Caco-2 (cell line): ENCODE measurements around the gene NAA60. TPM values are rescaled to one million over a fixed set of nuclear protein-coding genes. Genes with fewer than 3 reads are reported as not detected.

Experiments
- BruUV-seq: library from RNA; stranded (reverse); fragments of 400-500 nt; replicated peaks from 2 replicates; lab custom pipeline; 2021; lab: Mats Ljungman, UMichigan
- CTCF ChIA-PET: fragments of 300-600 bp; sonication (Branson Sonifier 250); formaldehyde crosslinking; loops from one replicate; lab custom pipeline; 2022; ENCODE audit warnings: antibody characterized with exemption; lab: Charles Lee
- POLR2A ChIA-PET: fragments of 300-600 bp; sonication (Branson Sonifier 250); formaldehyde crosslinking; loops from one replicate; lab custom pipeline; 2022; ENCODE audit warnings: antibody characterized with exemption; lab: Charles Lee
- DNase-seq, 2 experiments: peaks; one replicate each; pipeline versions ENCODE4 v3.0.0 to v3.0.0-alpha.2; 2020 to 2022
- H3K27me3 ChIP-seq: replicated peaks from 2 replicates; pipeline ENCODE4 v1.6.0; 2011; ENCODE audit warnings: low read length; ENCODE audit not compliant: control insufficient read depth, insufficient read depth
- H3K36me3 ChIP-seq: 2 replicates; pipeline ENCODE4 v1.5.1; 2011; ENCODE audit warnings: low read length; ENCODE audit not compliant: control insufficient read depth, insufficient read depth
- H3K4me1 ChIP-seq: fragments of 250-450 bp; sonication (Bioruptor Pico); 2 replicates; pipeline ENCODE4 v1.5.1; 2020; ENCODE audit warnings: mild to moderate bottlenecking
- H3K4me3 ChIP-seq: 2 replicates; pipeline ENCODE4 v1.5.1; 2011; ENCODE audit warnings: low read depth, mild to moderate bottlenecking, control low read depth, low read length
- H3K9me3 ChIP-seq: fragments of 250-450 bp; sonication (Bioruptor Pico); 2 replicates; pipeline ENCODE4 v1.5.1; 2020; ENCODE audit warnings: mild to moderate bottlenecking, moderate library complexity
- H3K27ac Mint-ChIP-seq: one replicate; pipeline ENCODE4 v1.8.0; 2022; ENCODE audit warnings: mixed read lengths; ENCODE audit not compliant: unreplicated experiment
- H3K27me3 Mint-ChIP-seq: one replicate; pipeline ENCODE4 v1.8.0; 2022; ENCODE audit warnings: mixed read lengths; ENCODE audit not compliant: insufficient read depth, unreplicated experiment
- H3K36me3 Mint-ChIP-seq: one replicate; pipeline ENCODE4 v1.8.0; 2022; ENCODE audit warnings: mild to moderate bottlenecking, mixed read lengths; ENCODE audit not compliant: insufficient read depth, unreplicated experiment
- H3K4me1 Mint-ChIP-seq: one replicate; pipeline ENCODE4 v1.8.0; 2022; ENCODE audit warnings: low read depth, mixed read lengths; ENCODE audit not compliant: unreplicated experiment
- H3K4me3 Mint-ChIP-seq: one replicate; pipeline ENCODE4 v1.8.0; 2022; ENCODE audit warnings: mild to moderate bottlenecking, moderate library complexity, mixed read lengths; ENCODE audit not compliant: unreplicated experiment
- H3K9me3 Mint-ChIP-seq: one replicate; pipeline ENCODE4 v1.8.0; 2022; ENCODE audit warnings: mixed read lengths; ENCODE audit not compliant: unreplicated experiment
- CTCF ChIP-seq, 2 experiments: fragments of 200-600 bp in 1 of 2; IDR thresholded peaks; 1 replicate in 1 of 2; 2 replicates in 1 of 2; pipeline versions ENCODE4 v1.5.1 to v1.8.0; 2011 to 2022; ENCODE audit warnings: antibody characterized with exemption in 1 of 2, control low read depth in 1 of 2, inconsistent platforms in 1 of 2, low read depth in 1 of 2, low read length in 1 of 2, mild to moderate bottlenecking in 1 of 2, moderate library complexity in 1 of 2; ENCODE audit not compliant: insufficient read depth in 1 of 2, severe bottlenecking in 1 of 2, unreplicated experiment in 1 of 2
- intact Hi-C: fragments of 100-400 bp; cut with micrococcal nuclease; formaldehyde crosslinking; loops from one replicate; pipeline ENCODE4 v1.10.0; 2022; ENCODE audit not compliant: unreplicated experiment
- total RNA-seq: library from RNA; stranded (reverse); gene quantifications from 2 replicates; pipeline ENCODE4 v1.2.3, GENCODE V29; 2022

Gene NAA60
- total RNA-seq, 1 experiment from 2014 or later: 92.8 TPM

DNA sequence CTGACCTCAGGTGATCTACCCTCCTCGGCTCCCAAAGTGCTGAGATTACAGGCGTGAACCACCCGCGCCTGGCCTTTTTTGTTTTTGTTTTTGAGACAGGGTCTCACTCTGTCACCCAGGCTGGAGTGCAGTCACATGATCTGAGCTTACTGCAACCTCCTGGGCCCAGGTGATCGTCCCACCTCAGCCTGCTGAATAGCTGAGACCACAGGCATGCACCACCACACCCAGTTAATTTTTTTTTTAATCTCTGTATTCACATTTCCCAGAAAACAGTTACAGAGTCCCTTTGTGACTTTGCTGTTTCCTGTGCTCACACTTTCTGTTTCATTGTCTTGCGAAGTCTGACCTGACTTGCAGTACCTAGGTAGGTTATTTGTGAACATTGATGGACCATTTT lies 60.0 kb downstream of the NAA60 start:
- no peaks in the 10 kb centered on the region for H3K36me3 Mint-ChIP-seq
- intact Hi-C loops: no loop called here
- H3K9me3 Mint-ChIP-seq: no peaks in the 10 kb centered on the region
- Histone ChIP-seq H3K4me3 (no peak overlapping the region), H3K4me1 (no peaks in the 10 kb centered on the region), H3K27me3 (no peaks in the 10 kb centered on the region), H3K9me3 (no peaks in the 10 kb centered on the region), H3K36me3 (no peaks in the 10 kb centered on the region)
- no TSS peak for BruUV-seq
- no peak overlapping the region for H3K27ac Mint-ChIP-seq
- CTCF ChIA-PET: no interaction called here
- no peaks in the 10 kb centered on the region for H3K27me3 Mint-ChIP-seq
- DNase-seq: no peak
- TF ChIP-seq CTCF (IDR thresholded peaks at IDR 0.05; ENCODE audit: insufficient read depth in 1 of 2, low read depth in 1 of 2, low read length in 1 of 2, severe bottlenecking in 1 of 2, unreplicated experiment in 1 of 2): no peak
- no peaks in the 10 kb centered on the region for H3K4me1 Mint-ChIP-seq
- POLR2A ChIA-PET: no interaction called here
- no peak overlapping the region for H3K4me3 Mint-ChIP-seq

DNA sequence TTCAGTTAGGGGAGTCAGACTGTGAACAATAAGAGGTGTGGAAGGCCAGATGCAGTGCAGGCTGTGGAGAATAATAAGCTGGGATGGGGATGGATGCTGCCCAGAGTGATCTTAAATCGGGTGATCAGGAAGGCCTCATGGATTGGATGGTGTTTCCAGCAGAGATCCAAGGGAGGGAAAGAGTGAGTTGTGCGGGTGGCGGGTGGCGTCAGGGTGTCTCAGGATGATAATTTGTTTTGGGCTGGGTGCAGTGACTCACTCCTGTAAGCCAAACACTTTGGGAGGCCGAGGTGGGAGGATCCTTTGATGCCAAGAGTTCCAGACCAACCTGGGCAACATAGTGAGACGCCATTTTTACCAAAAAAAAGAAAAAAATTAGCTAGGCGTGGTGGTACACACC lies 65.3 kb downstream of the NAA60 start:
- no peak overlapping the region for H3K4me3 Mint-ChIP-seq
- no peak for TF ChIP-seq CTCF (IDR thresholded peaks at IDR 0.05; ENCODE audit: insufficient read depth in 1 of 2, low read depth in 1 of 2, low read length in 1 of 2, severe bottlenecking in 1 of 2, unreplicated experiment in 1 of 2)
- no TSS peak for BruUV-seq
- H3K4me1 Mint-ChIP-seq: no peaks in the 10 kb centered on the region
- intact Hi-C loops: no loop called here
- ChIA-PET POLR2A (interaction anchor here (0.6 kb wide), 1 partner anchor 107 kb away, joined by 3 read pairs; no protein-coding TSS in a partner anchor), CTCF (no interaction called here)
- H3K27me3 ChIP-seq: no peaks in the 10 kb centered on the region
- no peak overlapping the region for H3K4me3 ChIP-seq
- no peaks in the 10 kb centered on the region for H3K9me3 ChIP-seq
- H3K9me3 Mint-ChIP-seq: no peaks in the 10 kb centered on the region
- H3K36me3 Mint-ChIP-seq: peaks cover 2% of the 10 kb centered on the region
- peaks cover 2% of the 10 kb centered on the region; the same call in 1 of the 2 replicates for H3K36me3 ChIP-seq
- no peak for DNase-seq
- no peaks in the 10 kb centered on the region for H3K27me3 Mint-ChIP-seq
- H3K27ac Mint-ChIP-seq: no peak overlapping the region
- no peaks in the 10 kb centered on the region for H3K4me1 ChIP-seq

GRCh38 chr16:3509470-3509928 lies 66.0 kb downstream of the NAA60 start:
- Mint-ChIP-seq H3K4me1 (no peaks in the 10 kb centered on the region), H3K27ac (no peak overlapping the region), H3K36me3 (peaks cover 5% of the 10 kb centered on the region), H3K4me3 (no peak overlapping the region), H3K9me3 (no peaks in the 10 kb centered on the region), H3K27me3 (no peaks in the 10 kb centered on the region)
- no peak for DNase-seq
- H3K36me3 ChIP-seq: peaks cover 2% of the 10 kb centered on the region; the same call in 1 of the 2 replicates
- no peaks in the 10 kb centered on the region for H3K27me3 ChIP-seq
- intact Hi-C loops: no loop called here
- BruUV-seq: no TSS peak
- no peak for TF ChIP-seq CTCF (IDR thresholded peaks at IDR 0.05; ENCODE audit: insufficient read depth in 1 of 2, low read depth in 1 of 2, low read length in 1 of 2, severe bottlenecking in 1 of 2, unreplicated experiment in 1 of 2)
- ChIA-PET CTCF (no interaction called here), POLR2A (no interaction called here)
- no peaks in the 10 kb centered on the region for H3K4me1 ChIP-seq
- H3K4me3 ChIP-seq: no peak overlapping the region
- H3K9me3 ChIP-seq: no peaks in the 10 kb centered on the region
